ENCODE results near the gene PEX14.

- no peak for TF ChIP-seq CTCF (IDR thresholded peaks at IDR 0.05 in 2 of 3, conservative IDR thresholded peaks at IDR 0.05 in 1 of 3; ENCODE audit: borderline replicate concordance in 1 of 3, insufficient read depth in 1 of 3, low read depth in 2 of 3, low read length in 2 of 3)
- no peak for TF ChIP-seq POLR2A (IDR thresholded peaks at IDR 0.05; ENCODE audit: borderline replicate concordance, extremely low read depth, insufficient read depth, insufficient read length)
- no peak for TF ChIP-seq FOSL1 (IDR thresholded peaks at IDR 0.05; ENCODE audit: low read depth)
These were observed 203.7 kb downstream of the PEX14 start for GRCh38 chr1:10678402-10678801.
